Neutrophil (primary cell): Measurements from ENCODE around the gene PLLP.

Source experiments
- H3K27ac ChIP-seq: fragments of 200-600 bp; sonication (generic); 2 replicates; pipeline ENCODE4 v1.5.1; 2016; ENCODE audit warnings: mild to moderate bottlenecking, moderate library complexity
- H3K27me3 ChIP-seq: fragments of 200-600 bp; sonication (generic); 2 replicates; pipeline ENCODE4 v1.6.0; 2016; ENCODE audit warnings: mild to moderate bottlenecking
- H3K36me3 ChIP-seq: fragments of 200-600 bp; sonication (generic); 2 replicates; pipeline ENCODE4 v1.5.1; 2017
- H3K4me1 ChIP-seq, 2 experiments: fragments of 200-600 bp in 1 of 2; sonication (generic) in 1 of 2; 1 replicate in 1 of 2; 2 replicates in 1 of 2; pipeline versions ENCODE4 v1.5.1 to v1.6.1; 2013 to 2016; ENCODE audit warnings: low read depth in 1 of 2, low read length in 1 of 2, mild to moderate bottlenecking in 1 of 2, moderate library complexity in 1 of 2; ENCODE audit not compliant: control insufficient read depth in 1 of 2, insufficient read depth in 1 of 2
- H3K4me3 ChIP-seq, 2 experiments: fragments of 200-600 bp in 1 of 2; sonication (generic) in 1 of 2; 1 replicate in 1 of 2; 2 replicates in 1 of 2; pipeline ENCODE4 v1.5.1; 2013 to 2016; ENCODE audit warnings: low read depth in 1 of 2, low read length in 1 of 2, mild to moderate bottlenecking in 1 of 2, moderate library complexity in 1 of 2
- H3K9me3 ChIP-seq: fragments of 200-600 bp; sonication (generic); 2 replicates; pipeline ENCODE4 v1.5.1; 2016
- TF ChIP-seq, protein P1 (sequence below): fragments of 200-600 bp; sonication (generic); IDR thresholded peaks from 2 replicates; pipeline ENCODE4 v1.5.1; 2016; ENCODE audit warnings: antibody characterized with exemption

The PLLP gene

DNA sequence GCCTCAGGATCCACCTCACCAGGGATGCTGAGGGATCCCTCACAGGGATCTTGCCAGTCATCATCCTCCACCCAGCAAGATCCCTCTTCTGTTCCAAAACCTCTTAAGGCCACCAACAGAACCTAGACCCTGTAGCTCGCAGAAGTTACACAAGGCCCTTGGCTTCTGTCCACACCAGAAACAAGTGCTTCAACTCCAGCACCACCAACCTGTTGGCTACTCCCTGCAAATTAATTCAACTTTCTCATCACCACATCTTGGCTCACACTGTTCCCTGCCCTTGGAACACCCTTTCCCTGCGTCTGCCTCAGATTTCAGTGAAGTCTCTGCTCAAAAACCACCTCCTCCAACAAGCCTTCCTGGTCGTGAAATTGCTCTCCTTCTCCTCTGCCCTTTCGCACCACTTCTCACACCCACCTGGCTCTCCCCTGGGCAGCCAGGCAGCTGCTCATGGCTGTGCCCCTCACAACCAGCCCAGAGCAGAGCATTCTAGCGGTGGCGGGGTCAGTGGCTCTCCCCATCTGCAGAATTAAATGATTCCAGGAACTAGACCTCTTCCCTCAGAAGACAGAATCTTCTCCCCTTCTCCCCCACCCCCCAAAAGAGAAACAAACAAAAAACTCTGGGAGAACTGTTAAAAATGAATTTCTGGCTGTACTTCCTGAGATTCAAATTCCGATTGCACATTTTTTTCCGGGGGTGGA, 1.8 kb downstream of the PLLP start:
- Histone ChIP-seq H3K27ac (no peak overlapping the region), H3K36me3 (no peaks in the 10 kb centered on the region), H3K4me1 (peaks cover 15 to 18% of the 10 kb centered on the region in 2 experiments), H3K9me3 (no peaks in the 10 kb centered on the region), H3K4me3 (no peak overlapping the region), H3K27me3 (peaks cover 94% of the 10 kb centered on the region)
- TF ChIP-seq, protein P1, sequence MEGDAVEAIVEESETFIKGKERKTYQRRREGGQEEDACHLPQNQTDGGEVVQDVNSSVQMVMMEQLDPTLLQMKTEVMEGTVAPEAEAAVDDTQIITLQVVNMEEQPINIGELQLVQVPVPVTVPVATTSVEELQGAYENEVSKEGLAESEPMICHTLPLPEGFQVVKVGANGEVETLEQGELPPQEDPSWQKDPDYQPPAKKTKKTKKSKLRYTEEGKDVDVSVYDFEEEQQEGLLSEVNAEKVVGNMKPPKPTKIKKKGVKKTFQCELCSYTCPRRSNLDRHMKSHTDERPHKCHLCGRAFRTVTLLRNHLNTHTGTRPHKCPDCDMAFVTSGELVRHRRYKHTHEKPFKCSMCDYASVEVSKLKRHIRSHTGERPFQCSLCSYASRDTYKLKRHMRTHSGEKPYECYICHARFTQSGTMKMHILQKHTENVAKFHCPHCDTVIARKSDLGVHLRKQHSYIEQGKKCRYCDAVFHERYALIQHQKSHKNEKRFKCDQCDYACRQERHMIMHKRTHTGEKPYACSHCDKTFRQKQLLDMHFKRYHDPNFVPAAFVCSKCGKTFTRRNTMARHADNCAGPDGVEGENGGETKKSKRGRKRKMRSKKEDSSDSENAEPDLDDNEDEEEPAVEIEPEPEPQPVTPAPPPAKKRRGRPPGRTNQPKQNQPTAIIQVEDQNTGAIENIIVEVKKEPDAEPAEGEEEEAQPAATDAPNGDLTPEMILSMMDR, result no peak

DNA sequence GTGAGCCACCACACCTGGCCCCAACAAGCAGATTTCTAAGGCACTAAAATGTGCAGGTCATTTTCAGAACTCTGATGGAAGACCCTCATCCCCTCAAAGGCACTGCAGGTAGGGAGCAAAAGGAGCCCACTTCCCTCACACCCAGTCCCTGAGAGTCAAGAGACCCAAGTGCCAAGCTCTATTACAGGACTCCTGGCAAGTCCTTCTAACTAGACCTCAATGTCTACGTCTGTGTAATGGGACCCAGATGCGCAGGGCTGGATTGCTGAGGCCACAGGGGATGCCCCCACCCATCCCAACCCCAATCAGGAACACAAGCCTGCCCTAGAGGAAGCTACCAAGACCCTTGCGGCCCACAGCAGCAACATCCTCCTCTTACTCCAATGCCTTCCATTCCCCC, 2.7 kb downstream of the PLLP start:
- peaks cover 24 to 27% of the 10 kb centered on the region in 2 experiments for H3K4me1 ChIP-seq
- peaks cover 85% of the 10 kb centered on the region for H3K27me3 ChIP-seq
- H3K4me3 ChIP-seq, result no peak overlapping the region
- TF ChIP-seq, protein P1, result no peak
- H3K36me3 ChIP-seq, result no peaks in the 10 kb centered on the region
- H3K27ac ChIP-seq, result no peak overlapping the region
- H3K9me3 ChIP-seq, result no peaks in the 10 kb centered on the region

DNA sequence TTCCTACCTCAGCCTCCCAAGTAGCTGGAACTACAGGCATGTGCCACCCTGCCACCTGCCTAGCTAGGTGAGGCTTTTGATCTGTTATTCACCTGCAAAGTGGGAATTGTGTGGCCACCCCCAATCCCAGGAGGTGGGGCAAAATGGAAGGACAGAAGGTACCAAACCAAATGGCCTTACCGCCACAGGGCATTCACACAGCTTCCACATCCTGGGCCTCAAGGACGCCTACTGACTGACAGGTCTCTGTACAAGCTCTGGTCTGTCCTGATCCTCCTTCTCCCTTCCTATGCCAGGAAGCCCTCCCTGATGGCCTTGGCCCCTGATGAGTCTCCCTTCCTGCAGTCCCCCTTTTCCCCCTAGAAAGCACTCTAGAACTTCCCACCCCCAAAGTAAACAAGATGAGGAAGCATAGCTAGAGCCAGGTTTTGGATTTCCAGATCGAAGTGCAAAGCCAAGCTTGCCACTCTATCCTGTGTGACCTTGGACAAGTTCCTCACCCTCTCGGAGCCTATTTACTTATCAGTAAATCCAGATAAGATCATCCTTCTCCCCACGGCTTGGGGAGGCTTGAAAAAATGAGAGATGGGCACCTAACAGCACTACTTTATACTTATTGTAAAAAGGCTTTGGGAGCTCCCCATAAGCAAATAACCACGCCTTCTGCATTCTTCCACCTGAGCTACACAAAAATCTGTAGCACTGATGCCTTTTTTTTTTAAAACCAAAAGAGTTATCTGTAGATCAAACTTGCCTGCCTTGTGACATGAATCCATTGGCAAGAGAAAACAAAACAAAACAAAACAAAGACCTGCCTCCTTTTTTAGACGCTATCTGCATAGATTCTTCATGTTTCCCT, 4.5 kb downstream of the PLLP start:
- Histone ChIP-seq H3K9me3 (no peaks in the 10 kb centered on the region), H3K36me3 (no peaks in the 10 kb centered on the region), H3K4me3 (no peak overlapping the region), H3K4me1 (peaks cover 36 to 38% of the 10 kb centered on the region in 2 experiments), H3K27ac (no peak overlapping the region), H3K27me3 (peaks cover 67% of the 10 kb centered on the region)
- TF ChIP-seq, protein P1, result no peak

DNA sequence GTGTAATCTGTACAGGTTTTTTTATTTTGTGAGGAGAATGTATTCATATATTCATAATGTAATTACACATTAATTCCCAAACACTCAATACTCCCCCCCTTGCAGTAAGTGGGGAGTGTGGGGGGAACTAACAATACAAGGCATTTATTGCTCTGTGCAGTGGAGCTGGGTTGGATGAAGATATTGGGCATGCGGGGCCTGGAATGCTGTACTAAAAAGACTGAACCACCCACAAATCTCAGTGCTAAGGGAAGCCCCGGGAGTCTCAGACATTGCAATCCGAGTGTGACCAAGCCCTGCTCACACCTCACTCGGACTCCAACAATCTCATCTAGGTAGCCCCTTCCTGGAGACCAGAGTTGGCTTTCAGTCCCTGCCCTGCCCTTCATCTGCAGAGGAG, 6.0 kb downstream of the PLLP start:
- Histone ChIP-seq H3K4me3 (no peak overlapping the region), H3K4me1 (peaks cover 26 to 28% of the 10 kb centered on the region in 2 experiments), H3K27me3 (peaks cover 52% of the 10 kb centered on the region), H3K27ac (no peak overlapping the region), H3K9me3 (no peaks in the 10 kb centered on the region), H3K36me3 (no peaks in the 10 kb centered on the region)
- TF ChIP-seq, protein P1, result no peak

DNA sequence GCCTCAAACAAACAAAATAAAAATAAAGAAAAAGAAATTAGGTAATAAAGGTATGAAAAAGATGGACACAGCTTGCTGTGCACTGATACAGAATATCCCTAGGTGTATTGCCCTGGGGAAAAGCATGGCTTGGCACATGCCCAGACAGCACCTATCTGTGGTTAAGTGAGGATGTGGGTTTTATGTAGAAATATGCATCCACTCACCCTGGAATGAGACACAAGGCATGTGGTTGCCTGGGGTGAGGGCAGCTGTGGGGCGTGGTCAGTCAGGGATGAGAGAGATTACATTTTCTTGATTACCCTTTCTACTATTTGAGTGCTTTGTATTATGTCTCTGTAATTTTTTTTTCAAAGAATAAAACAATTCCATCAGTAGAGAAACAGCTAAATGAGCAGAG, 6.9 kb downstream of the PLLP start:
- peaks cover 43% of the 10 kb centered on the region for H3K27me3 ChIP-seq
- H3K4me3 ChIP-seq, result no peak overlapping the region
- TF ChIP-seq, protein P1, result no peak
- H3K36me3 ChIP-seq, result no peaks in the 10 kb centered on the region
- H3K9me3 ChIP-seq, result no peaks in the 10 kb centered on the region
- H3K4me1 ChIP-seq, result peaks cover 26 to 28% of the 10 kb centered on the region in 2 experiments
- H3K27ac ChIP-seq, result no peak overlapping the region
